ENCODE measurements around the gene SDK2. TPM values are rescaled to one million over a fixed set of nuclear protein-coding genes. Genes with fewer than 3 reads are reported as not detected.
"Not testable (repeated sequence)": the region's sequence is repeated elsewhere in the genome, so short reads cannot be mapped to it uniquely, and the experiment has no call there.

The SDK2 gene
- total and polyA plus RNA-seq, 5 donors from 2014 or later: 0.02 to 0.59 (median 0.02) TPM; not detected in 2

- Mint-ChIP-seq H3K36me3 (no peaks in the 10 kb centered on the region), H3K27ac (peak within 1 kb of the TSS; percentile 20 to 49 (median 46)), H3K9me3 (no peaks in the 10 kb centered on the region), H3K4me1 (peaks cover 0 to 17% (median 7%) of the 10 kb centered on the region in 4 donors), H3K4me3 (peak within 1 kb of the TSS; percentile 81 to 89 (median 86)), H3K27me3 (peaks cover 22% of the 10 kb centered on the region)
- H3K4me3 ChIP-seq (ENCODE audit: low read depth, low read length): peak within 1 kb of the TSS; percentile 65
- peak within 1 kb of the TSS; percentile 63 for H3K27ac ChIP-seq (ENCODE audit: insufficient read depth, low read length, poor library complexity, severe bottlenecking)
- no peaks in the 10 kb centered on the region for H3K36me3 ChIP-seq (ENCODE audit: control insufficient read depth, insufficient read depth, low read length)
- peaks cover 24% of the 10 kb centered on the region for H3K4me1 ChIP-seq (ENCODE audit: control insufficient read depth, insufficient read depth, low read length, poor library complexity, severe bottlenecking)
- DNase-seq: peak; percentile 75 to 85 (median 77)
- peak; percentile 88 to 89 for ATAC-seq (ENCODE audit: low read depth in 2 of 2)
- H3K27me3 ChIP-seq (ENCODE audit: control insufficient read depth, insufficient read depth, low read length): no peaks in the 10 kb centered on the region
- no peaks in the 10 kb centered on the region for H3K9me3 ChIP-seq (ENCODE audit: control insufficient read depth in 2 of 2, low read length in 2 of 2)
Observed at GRCh38 chr17:73311781-73312641, 332.2 kb downstream of the SDK2 start, which contains the start of gene CDC42EP4. Gene CDC42EP4 (minus strand): TSS chr17:73312001. CDS start chr17:73286500, 25,501 bp downstream.

- Histone ChIP-seq H3K4me1 (ENCODE audit: control insufficient read depth, insufficient read depth, low read length, poor library complexity, severe bottlenecking) (peaks cover 24% of the 10 kb centered on the region), H3K9me3 (ENCODE audit: control insufficient read depth in 2 of 2, low read length in 2 of 2) (no peaks in the 10 kb centered on the region), H3K27me3 (ENCODE audit: control insufficient read depth, insufficient read depth, low read length) (no peaks in the 10 kb centered on the region), H3K27ac (ENCODE audit: insufficient read depth, low read length, poor library complexity, severe bottlenecking) (no peak overlapping the region), H3K36me3 (ENCODE audit: control insufficient read depth, insufficient read depth, low read length) (no peaks in the 10 kb centered on the region), H3K4me3 (ENCODE audit: low read depth, low read length) (peak overlapping the region; percentile 65)
- Mint-ChIP-seq H3K27ac (peak overlapping the region in 2 of 3 donors; percentile 36 to 49), H3K9me3 (no peaks in the 10 kb centered on the region), H3K4me3 (peak overlapping the region; percentile 81 to 89 (median 86)), H3K36me3 (no peaks in the 10 kb centered on the region), H3K27me3 (peaks cover 22% of the 10 kb centered on the region), H3K4me1 (peaks cover 0 to 17% (median 7%) of the 10 kb centered on the region in 4 donors)
- DNase-seq (peak in 1 of 3 donors; percentile 5), ATAC-seq (ENCODE audit: low read depth in 2 of 2) (peak; percentile 6)
Observed at GRCh38 chr17:73311428-73311780, 332.8 kb downstream of the SDK2 start.

DNA sequence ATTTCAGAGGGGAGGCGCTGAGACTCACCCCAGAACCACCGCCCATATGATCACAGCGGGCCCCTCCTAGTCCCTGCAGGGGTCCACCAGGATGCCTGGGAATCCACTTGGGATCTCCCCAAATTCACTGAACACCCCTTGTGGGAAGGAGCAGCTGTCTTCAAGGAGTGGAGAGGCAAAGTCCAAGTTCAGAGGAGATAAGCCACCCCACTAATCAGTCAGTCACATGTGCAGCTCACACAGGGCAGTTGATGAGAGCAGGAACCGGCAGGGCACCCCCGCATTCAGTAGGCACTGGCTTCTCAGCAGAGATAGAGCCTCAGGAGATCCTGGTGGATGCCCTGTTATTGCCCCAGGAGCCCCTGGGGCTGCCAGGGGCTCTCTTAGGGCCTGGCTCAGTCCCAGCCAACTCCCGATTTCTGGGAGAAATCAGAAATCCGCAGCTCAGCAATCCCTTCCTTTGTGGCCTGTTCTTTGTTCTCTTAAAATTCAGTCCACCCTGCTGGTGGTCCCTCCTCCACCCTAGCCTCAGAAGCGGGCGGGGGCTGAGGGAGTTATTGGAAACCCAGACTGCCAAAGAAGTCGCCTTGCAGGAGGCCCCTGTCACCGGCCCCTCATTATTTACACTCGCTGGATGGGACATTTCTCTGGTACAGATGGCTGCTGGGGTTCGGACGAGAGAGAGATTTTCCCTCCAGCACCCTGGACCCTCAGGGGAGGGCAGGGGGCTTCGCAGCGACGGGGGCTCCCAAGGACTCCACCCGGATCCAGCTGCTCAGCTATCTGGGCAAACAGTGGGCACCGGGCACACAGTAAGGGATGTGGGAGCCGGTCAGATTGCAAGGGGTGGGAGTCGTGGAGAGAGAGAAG, 334.3 kb downstream of the SDK2 start:
- Mint-ChIP-seq H3K4me3 (peak overlapping the region; percentile 81 to 88 (median 84)), H3K4me1 (peaks cover 0 to 17% (median 7%) of the 10 kb centered on the region in 4 donors), H3K36me3 (no peaks in the 10 kb centered on the region), H3K27ac (peak overlapping the region; percentile 68 to 85 (median 78)), H3K9me3 (no peaks in the 10 kb centered on the region), H3K27me3 (peaks cover 22% of the 10 kb centered on the region)
- Histone ChIP-seq H3K27ac (ENCODE audit: insufficient read depth, low read length, poor library complexity, severe bottlenecking) (no peak overlapping the region), H3K4me1 (ENCODE audit: control insufficient read depth, insufficient read depth, low read length, poor library complexity, severe bottlenecking) (peaks cover 24% of the 10 kb centered on the region), H3K4me3 (ENCODE audit: low read depth, low read length) (peak overlapping the region; percentile 68), H3K9me3 (ENCODE audit: control insufficient read depth in 2 of 2, low read length in 2 of 2) (no peaks in the 10 kb centered on the region), H3K27me3 (ENCODE audit: control insufficient read depth, insufficient read depth, low read length) (no peaks in the 10 kb centered on the region), H3K36me3 (ENCODE audit: control insufficient read depth, insufficient read depth, low read length) (no peaks in the 10 kb centered on the region)
- no peak for DNase-seq
- no peak for ATAC-seq (ENCODE audit: low read depth in 2 of 2)

DNA sequence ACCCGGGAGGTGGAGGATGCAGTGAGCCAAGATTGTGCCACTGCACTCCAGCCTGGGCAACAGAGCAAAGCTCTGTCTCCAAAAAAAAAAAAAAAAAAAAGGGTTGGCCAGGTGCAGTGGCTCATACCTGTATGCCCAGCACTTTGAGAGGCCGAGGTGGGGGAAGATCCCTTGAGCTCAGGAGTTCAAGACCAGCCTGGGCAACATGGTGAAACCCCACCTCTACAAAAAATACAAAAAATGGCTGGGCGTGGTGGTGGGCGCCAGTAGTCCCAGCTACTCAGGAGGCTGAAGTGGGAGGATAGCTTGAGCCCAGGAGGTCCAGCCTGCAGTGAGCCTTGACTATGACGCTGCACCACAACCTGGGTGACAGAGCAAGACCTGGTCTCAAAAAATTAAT, 335.3 kb downstream of the SDK2 start:
- not testable (repeated sequence) for H3K36me3 ChIP-seq (ENCODE audit: control insufficient read depth, insufficient read depth, low read length); H3K36me3 Mint-ChIP-seq; DNase-seq; H3K9me3 ChIP-seq (ENCODE audit: control insufficient read depth in 2 of 2, low read length in 2 of 2); H3K27me3 ChIP-seq (ENCODE audit: control insufficient read depth, insufficient read depth, low read length); H3K4me3 ChIP-seq (ENCODE audit: low read depth, low read length); H3K9me3 Mint-ChIP-seq; H3K27ac ChIP-seq (ENCODE audit: insufficient read depth, low read length, poor library complexity, severe bottlenecking); ATAC-seq (ENCODE audit: low read depth in 2 of 2)
- peak overlapping the region in 1 of 3 donors; percentile 68 for H3K27ac Mint-ChIP-seq
- peaks cover 24% of the 10 kb centered on the region for H3K4me1 ChIP-seq (ENCODE audit: control insufficient read depth, insufficient read depth, low read length, poor library complexity, severe bottlenecking)
- peaks cover 0 to 17% (median 7%) of the 10 kb centered on the region in 4 donors for H3K4me1 Mint-ChIP-seq
- peaks cover 24% of the 10 kb centered on the region for H3K27me3 Mint-ChIP-seq
- peak overlapping the region in 1 of 4 donors; percentile 81 for H3K4me3 Mint-ChIP-seq

DNA sequence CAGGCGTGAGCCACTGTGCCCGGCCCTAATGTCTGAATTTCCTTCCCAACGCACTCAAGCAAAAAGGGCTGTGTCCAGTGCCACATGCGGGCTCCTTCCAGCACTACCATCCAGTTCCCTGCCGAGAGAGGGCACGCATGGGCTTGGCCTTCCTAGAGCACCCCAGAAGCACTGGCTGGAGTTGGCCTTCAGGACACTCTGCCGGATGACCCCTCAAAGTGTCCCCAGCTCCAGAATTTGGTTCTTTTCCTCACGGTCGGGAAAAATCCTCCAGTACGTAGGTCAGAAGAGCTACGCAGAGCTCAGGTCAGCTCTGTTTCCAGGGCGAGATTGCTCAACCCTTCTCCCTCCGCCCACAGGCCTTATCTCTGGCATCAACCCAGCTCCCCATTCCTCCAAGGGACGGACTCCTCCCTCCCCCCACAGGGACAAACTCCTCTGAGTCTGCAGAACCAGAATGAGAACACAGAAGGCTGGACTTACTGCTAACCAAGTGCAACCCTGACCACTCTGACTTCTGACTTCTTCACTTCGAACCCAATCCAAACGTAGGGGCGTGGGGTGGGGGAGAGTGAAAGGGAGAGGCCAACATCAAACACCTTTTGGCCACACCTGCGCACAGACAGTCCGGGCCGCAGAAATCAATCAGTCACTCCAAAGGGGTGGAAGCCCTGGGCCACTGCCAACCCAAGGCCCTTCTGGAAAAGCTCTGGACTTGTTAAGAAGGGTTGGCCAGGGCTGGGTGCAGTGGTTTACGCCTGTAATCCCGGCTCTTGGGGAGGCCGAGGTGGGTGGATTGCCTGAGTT, 336.0 kb downstream of the SDK2 start:
- peaks cover 25% of the 10 kb centered on the region for H3K27me3 Mint-ChIP-seq
- H3K36me3 Mint-ChIP-seq: no peaks in the 10 kb centered on the region
- H3K4me1 Mint-ChIP-seq: peaks cover 0 to 16% (median 7%) of the 10 kb centered on the region in 4 donors
- Histone ChIP-seq H3K27me3 (ENCODE audit: control insufficient read depth, insufficient read depth, low read length) (no peaks in the 10 kb centered on the region), H3K4me3 (ENCODE audit: low read depth, low read length) (no peak overlapping the region), H3K27ac (ENCODE audit: insufficient read depth, low read length, poor library complexity, severe bottlenecking) (no peak overlapping the region), H3K36me3 (ENCODE audit: control insufficient read depth, insufficient read depth, low read length) (no peaks in the 10 kb centered on the region), H3K4me1 (ENCODE audit: control insufficient read depth, insufficient read depth, low read length, poor library complexity, severe bottlenecking) (peaks cover 24% of the 10 kb centered on the region), H3K9me3 (ENCODE audit: control insufficient read depth in 2 of 2, low read length in 2 of 2) (no peaks in the 10 kb centered on the region)
- H3K9me3 Mint-ChIP-seq: no peaks in the 10 kb centered on the region
- H3K27ac Mint-ChIP-seq: no peak overlapping the region
- peak overlapping the region in 1 of 4 donors; percentile 13 for H3K4me3 Mint-ChIP-seq
- ATAC-seq (ENCODE audit: low read depth in 2 of 2) (no peak), DNase-seq (no peak)

DNA sequence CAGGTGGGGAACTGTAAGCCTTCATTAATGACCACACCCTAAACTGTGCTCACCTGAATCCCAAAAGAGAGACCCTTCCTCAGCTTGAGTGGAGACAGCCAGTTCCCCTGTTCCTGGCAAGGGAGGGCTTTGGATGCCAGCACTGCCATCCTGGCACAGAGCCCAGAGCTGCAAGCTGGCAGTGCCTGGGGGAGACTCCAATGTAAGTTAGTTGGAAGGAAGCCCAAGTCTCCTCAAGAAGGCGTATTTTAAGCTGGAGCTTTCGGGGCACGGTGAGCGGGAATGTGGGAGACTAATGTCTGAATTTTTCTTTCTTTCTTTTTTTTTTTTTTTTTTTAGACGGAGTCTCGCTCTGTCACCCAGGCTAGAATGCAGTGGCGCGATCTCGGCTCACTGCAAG, 337.1 kb downstream of the SDK2 start:
- no peak overlapping the region for H3K27ac ChIP-seq (ENCODE audit: insufficient read depth, low read length, poor library complexity, severe bottlenecking)
- Mint-ChIP-seq H3K27ac (no peak overlapping the region), H3K36me3 (no peaks in the 10 kb centered on the region), H3K27me3 (peaks cover 24% of the 10 kb centered on the region), H3K4me3 (no peak overlapping the region), H3K9me3 (no peaks in the 10 kb centered on the region), H3K4me1 (peaks cover 0 to 16% (median 7%) of the 10 kb centered on the region in 4 donors)
- ATAC-seq (ENCODE audit: low read depth in 2 of 2) (no peak), DNase-seq (no peak)
- no peaks in the 10 kb centered on the region for H3K27me3 ChIP-seq (ENCODE audit: control insufficient read depth, insufficient read depth, low read length)
- peaks cover 19% of the 10 kb centered on the region for H3K4me1 ChIP-seq (ENCODE audit: control insufficient read depth, insufficient read depth, low read length, poor library complexity, severe bottlenecking)
- H3K9me3 ChIP-seq (ENCODE audit: control insufficient read depth in 2 of 2, low read length in 2 of 2): no peaks in the 10 kb centered on the region
- no peak overlapping the region for H3K4me3 ChIP-seq (ENCODE audit: low read depth, low read length)
- no peaks in the 10 kb centered on the region for H3K36me3 ChIP-seq (ENCODE audit: control insufficient read depth, insufficient read depth, low read length)
